D721Med (cell line): ENCODE results near the gene DUSP6.
"Not testable (repeated sequence)": the region's sequence is repeated elsewhere in the genome, so short reads cannot be mapped to it uniquely, and the experiment has no call there.

Source experiments
- DNase-seq: peaks from one replicate; pipeline ENCODE4 v3.0.0; 2011; ENCODE audit warnings: low spot score; ENCODE audit not compliant: insufficient read length
- FAIRE-seq: peaks from 2 replicates; lab custom pipeline; 2011; peaks lifted over from hg19 to GRCh38; lab: Jason Lieb, UNC
- CTCF ChIP-seq: IDR thresholded peaks from 2 replicates; pipeline ENCODE4 v1.5.1; 2012; ENCODE audit warnings: mild to moderate bottlenecking, control low read depth; ENCODE audit not compliant: insufficient read depth; ENCODE audit errors: missing control alignments

The DUSP6 gene

GRCh38 chr12:89343127-89343526, 9.2 kb downstream of the DUSP6 start:
- DNase-seq (no peak), FAIRE-seq (no peak)
- TF ChIP-seq CTCF: no peak

DNA sequence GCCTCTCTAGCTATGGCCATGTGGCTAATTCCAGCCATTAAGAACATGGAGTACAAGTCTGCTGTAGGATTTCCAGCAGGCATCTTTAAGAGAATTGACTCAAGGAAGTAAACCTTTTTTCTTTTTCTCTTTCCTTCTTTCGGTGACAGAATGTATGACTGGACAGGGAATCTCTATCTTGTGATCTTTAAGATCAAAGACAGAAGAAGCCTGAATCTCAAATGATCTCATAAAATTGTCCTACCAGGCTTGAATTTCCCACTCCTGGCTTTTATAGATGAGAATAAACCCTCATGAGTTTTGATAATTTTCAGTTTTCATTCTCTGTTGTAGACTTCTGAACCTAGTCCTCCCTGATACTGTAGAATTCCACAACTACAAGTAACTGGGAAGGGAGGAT, 11.4 kb downstream of the DUSP6 start:
- TF ChIP-seq CTCF: no peak
- no peak for FAIRE-seq
- no peak for DNase-seq

- FAIRE-seq: no peak
- TF ChIP-seq CTCF: no peak
Observed at GRCh38 chr12:89339526-89339925, 12.8 kb downstream of the DUSP6 start.

GRCh38 chr12:89337136-89337535, 15.2 kb downstream of the DUSP6 start:
- FAIRE-seq, DNase-seq: not testable (repeated sequence)

More at GRCh38 chr12:89339526-89339925, 12.8 kb downstream of the DUSP6 start:
- DNase-seq: no peak

GRCh38 chr12:89335452-89336244, 16.7 kb downstream of the DUSP6 start:
- TF ChIP-seq CTCF: no peak
- no peak for FAIRE-seq
- no peak for DNase-seq

DNA sequence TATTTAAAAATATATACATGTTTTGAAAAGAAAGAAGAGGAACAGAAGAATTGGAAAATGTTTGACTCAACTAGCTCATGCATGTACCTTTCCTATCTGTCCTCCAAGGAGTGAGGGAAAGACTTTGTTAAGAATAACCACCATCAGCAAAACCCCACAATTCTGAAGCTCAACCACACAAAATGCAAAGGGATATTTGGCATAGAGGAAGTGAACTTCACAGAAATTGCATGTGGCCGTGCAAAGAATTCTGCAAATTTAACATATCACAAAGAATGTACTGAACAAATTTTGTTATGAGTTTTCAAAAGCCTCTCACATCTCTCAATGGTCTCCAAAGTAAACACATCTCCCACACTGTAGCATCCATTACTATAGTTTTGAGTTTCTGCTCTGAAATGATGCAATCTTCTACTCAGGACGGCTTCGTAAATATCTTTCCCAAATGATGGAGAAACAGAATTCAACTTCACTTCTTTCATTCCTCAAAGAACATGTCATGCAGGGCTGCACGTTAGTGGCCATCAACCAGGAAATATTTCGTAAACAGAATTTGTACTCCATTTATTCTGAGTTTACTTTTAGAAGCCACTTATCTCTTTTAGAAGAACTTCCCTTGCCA, 17.6 kb downstream of the DUSP6 start:
- FAIRE-seq (no peak), DNase-seq (no peak)
- no peak for TF ChIP-seq CTCF

DNA sequence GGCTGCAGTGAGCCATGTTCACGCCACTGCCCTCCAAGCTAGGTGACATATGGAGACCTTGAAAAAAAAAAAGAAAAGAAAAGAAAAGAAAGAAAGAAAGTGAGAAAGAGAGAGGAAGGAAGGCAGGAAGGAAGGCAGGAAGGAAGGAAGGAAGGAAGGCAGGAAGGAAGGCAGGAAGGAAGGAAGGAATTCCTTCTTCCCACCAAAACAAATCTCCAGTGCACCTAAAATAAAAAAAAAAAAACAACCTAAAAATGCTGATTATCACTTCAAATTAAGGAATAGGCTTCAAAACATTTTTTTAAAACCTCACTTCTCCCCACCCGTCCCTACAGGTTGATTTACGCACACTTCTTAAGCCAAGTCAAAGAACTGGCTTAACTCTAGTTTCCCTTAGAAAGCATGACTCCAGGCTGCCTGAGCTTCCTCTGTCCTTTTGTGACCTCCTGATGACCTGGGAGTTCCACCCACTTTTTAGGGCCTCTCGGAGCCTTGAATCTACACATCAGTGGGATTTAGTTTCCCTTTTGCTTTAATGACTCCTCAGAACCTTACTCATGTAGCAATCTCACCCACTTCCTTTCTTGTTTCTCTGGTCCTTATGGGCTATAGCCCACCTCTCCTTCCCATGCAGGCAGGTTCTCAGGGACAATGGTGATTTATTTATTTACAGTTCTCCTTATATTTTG, 18.6 kb downstream of the DUSP6 start:
- FAIRE-seq: no peak
- no peak for TF ChIP-seq CTCF
- DNase-seq: no peak
